ENCODE results near the gene PAK3. TPM values are rescaled to one million over a fixed set of nuclear protein-coding genes. Genes with fewer than 3 reads are reported as not detected.

The PAK3 gene
- total RNA-seq, 2 donors from 2014 or later, result 6.7 to 12.5 TPM

DNA sequence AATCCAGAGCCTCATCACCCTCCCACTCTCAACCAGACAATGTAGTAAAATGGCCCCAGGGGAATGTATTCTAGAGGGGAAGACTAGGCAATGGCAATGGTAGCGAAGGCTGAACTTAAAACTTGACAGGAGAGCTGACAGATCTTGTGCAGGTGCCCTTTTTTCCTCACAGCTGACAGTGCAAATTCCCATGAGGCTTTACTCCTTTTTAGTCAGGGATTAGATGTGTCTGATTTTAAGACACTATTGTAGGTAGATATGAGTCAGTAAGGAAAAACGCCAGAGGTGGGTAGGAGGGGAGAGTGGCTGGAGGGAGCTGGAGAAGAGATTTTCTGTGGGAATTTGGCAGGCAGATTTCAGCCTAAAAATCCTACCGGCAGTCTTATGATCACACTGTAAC is 163.6 kb downstream of the PAK3 start:
- 69% methylated on average over 3 of the region's 3 CpGs for WGBS
- intact Hi-C loops (cut with DNase I), result no loop called here
- H3K36me3 ChIP-seq, result no peaks in the 10 kb centered on the region
- H3K4me1 ChIP-seq (replicated peaks), result no peaks in the 10 kb centered on the region
- DNase-seq (ENCODE audit: low spot score), result no peak
- H3K4me3 ChIP-seq, result no peak overlapping the region
- TF ChIP-seq POLR2AphosphoS5 (IDR thresholded peaks at IDR 0.05) (no peak), CTCF (IDR thresholded peaks at IDR 0.05) (no peak), POLR2A (IDR thresholded peaks at IDR 0.05) (no peak)
- no peak overlapping the region for H3K27ac ChIP-seq
- no peaks in the 10 kb centered on the region for H3K9me3 ChIP-seq
- H3K27me3 ChIP-seq (replicated peaks; ENCODE audit: insufficient read depth), result no peaks in the 10 kb centered on the region

- Histone ChIP-seq H3K36me3 (no peaks in the 10 kb centered on the region), H3K27ac (no peak overlapping the region), H3K9me3 (no peaks in the 10 kb centered on the region), H3K27me3 (replicated peaks; ENCODE audit: insufficient read depth) (no peaks in the 10 kb centered on the region), H3K4me1 (replicated peaks) (no peaks in the 10 kb centered on the region), H3K4me3 (no peak overlapping the region)
- WGBS, result 91% methylated on average over 3 of the region's 3 CpGs
- intact Hi-C loops (cut with DNase I), result no loop called here
- no peak for DNase-seq (ENCODE audit: low spot score)
- TF ChIP-seq POLR2A (IDR thresholded peaks at IDR 0.05), result no peak
- no peak for TF ChIP-seq CTCF (IDR thresholded peaks at IDR 0.05)
- TF ChIP-seq POLR2AphosphoS5 (IDR thresholded peaks at IDR 0.05), result no peak
These were observed 164.5 kb downstream of the PAK3 start for GRCh38 chrX:111260451-111260850.

DNA sequence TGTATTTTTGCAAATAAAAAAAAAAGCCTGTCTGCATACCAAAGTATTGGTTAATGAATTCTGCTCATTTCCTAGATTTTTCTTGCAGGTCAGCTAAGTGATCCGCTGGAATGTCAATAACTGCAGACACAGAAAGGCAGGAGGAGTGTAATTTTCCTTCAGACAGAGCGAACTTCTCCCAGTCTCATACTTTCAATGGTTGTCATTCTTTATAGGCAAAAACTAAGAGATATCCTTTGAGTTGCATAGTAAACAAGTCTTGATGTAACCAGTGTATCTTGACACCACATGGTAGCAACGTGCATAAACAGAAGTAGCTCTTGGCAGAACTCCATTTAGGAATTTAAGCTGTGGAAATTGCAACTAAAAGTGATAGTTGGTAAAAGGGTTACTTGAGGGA is 166.1 kb downstream of the PAK3 start:
- no peaks in the 10 kb centered on the region for H3K27me3 ChIP-seq (replicated peaks; ENCODE audit: insufficient read depth)
- 74% methylated on average over 3 of the region's 3 CpGs for WGBS
- no peak for TF ChIP-seq POLR2AphosphoS5 (IDR thresholded peaks at IDR 0.05)
- no peak for TF ChIP-seq POLR2A (IDR thresholded peaks at IDR 0.05)
- no peak for TF ChIP-seq CTCF (IDR thresholded peaks at IDR 0.05)

DNA sequence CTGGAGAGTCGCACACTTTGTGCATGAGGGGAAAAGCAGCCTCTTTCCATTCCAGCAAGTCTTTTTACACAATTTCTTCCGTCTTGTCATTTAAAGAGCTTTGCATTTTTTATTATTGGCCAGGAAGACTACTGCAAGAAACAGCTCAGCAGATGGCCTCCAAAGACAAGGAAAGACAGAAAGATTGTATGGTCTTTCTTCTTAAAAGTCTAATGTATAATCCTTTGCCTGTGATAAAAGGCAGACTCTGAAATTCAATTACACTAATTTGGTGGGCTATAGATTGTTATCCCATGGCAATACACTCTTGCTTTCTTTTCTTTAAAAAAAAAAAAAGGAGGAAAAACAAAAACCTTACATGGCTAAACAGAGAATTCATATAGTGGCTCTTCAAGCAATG is 168.4 kb downstream of the PAK3 start:
- Histone ChIP-seq H3K4me3 (no peak overlapping the region), H3K4me1 (replicated peaks) (no peaks in the 10 kb centered on the region), H3K36me3 (no peaks in the 10 kb centered on the region), H3K9me3 (no peaks in the 10 kb centered on the region), H3K27me3 (replicated peaks; ENCODE audit: insufficient read depth) (no peaks in the 10 kb centered on the region), H3K27ac (no peak overlapping the region)
- 72% methylated on average over 2 of the region's 2 CpGs for WGBS
- DNase-seq (ENCODE audit: low spot score), result no peak
- intact Hi-C loops (cut with DNase I), result no loop called here
- TF ChIP-seq POLR2AphosphoS5 (IDR thresholded peaks at IDR 0.05) (no peak), POLR2A (IDR thresholded peaks at IDR 0.05) (no peak), CTCF (IDR thresholded peaks at IDR 0.05) (no peak)

More for the DNA sequence above, 166.1 kb downstream of the PAK3 start:
- Histone ChIP-seq H3K9me3 (no peaks in the 10 kb centered on the region), H3K4me1 (replicated peaks) (no peaks in the 10 kb centered on the region), H3K4me3 (no peak overlapping the region), H3K27ac (no peak overlapping the region), H3K36me3 (no peaks in the 10 kb centered on the region)
- intact Hi-C loops (cut with DNase I), result no loop called here
- no peak for DNase-seq (ENCODE audit: low spot score)

- Histone ChIP-seq H3K27ac (no peak overlapping the region), H3K36me3 (no peaks in the 10 kb centered on the region), H3K9me3 (no peaks in the 10 kb centered on the region), H3K4me1 (replicated peaks) (no peaks in the 10 kb centered on the region), H3K27me3 (replicated peaks; ENCODE audit: insufficient read depth) (no peaks in the 10 kb centered on the region), H3K4me3 (no peak overlapping the region)
- intact Hi-C loops (cut with DNase I), result no loop called here
- TF ChIP-seq CTCF (IDR thresholded peaks at IDR 0.05), result no peak
- TF ChIP-seq POLR2AphosphoS5 (IDR thresholded peaks at IDR 0.05), result no peak
- TF ChIP-seq POLR2A (IDR thresholded peaks at IDR 0.05), result no peak
- DNase-seq (ENCODE audit: low spot score), result no peak
- WGBS, result 45% methylated on average over 2 of the region's 2 CpGs
These were observed 169.5 kb downstream of the PAK3 start for GRCh38 chrX:111265486-111265885.
